Neural cell (in vitro differentiated cells): ENCODE measurements around the gene CASTOR2.

Experiments
- CTCF ChIP-seq: fragments of 450-650 bp; IDR thresholded peaks from 2 replicates; pipeline ENCODE4 v1.5.1; 2014; ENCODE audit warnings: antibody characterized with exemption, mild to moderate bottlenecking, moderate library complexity; ENCODE audit not compliant: poor library complexity, severe bottlenecking
- EP300 ChIP-seq: fragments of 450-650 bp; conservative IDR thresholded peaks from 2 replicates; pipeline ENCODE4 v1.6.1; 2014; ENCODE audit warnings: antibody characterized with exemption, mild to moderate bottlenecking, moderate library complexity; ENCODE audit not compliant: poor library complexity, severe bottlenecking
- EZH2 ChIP-seq: fragments of 200-600, 300-800 bp; shearing (Covaris generic), sonication (generic); IDR thresholded peaks from 2 replicates; pipeline ENCODE4 v1.6.1; 2014; ENCODE audit warnings: antibody characterized with exemption, low read length, borderline replicate concordance, mild to moderate bottlenecking; ENCODE audit not compliant: insufficient read depth, poor library complexity, severe bottlenecking
- MXI1 ChIP-seq: fragments of 450-650 bp; conservative IDR thresholded peaks from 2 replicates; pipeline ENCODE4 v1.6.1; 2014; ENCODE audit warnings: antibody characterized with exemption, mild to moderate bottlenecking; ENCODE audit not compliant: poor library complexity, severe bottlenecking
- POLR2AphosphoS5 ChIP-seq: IDR thresholded peaks from 2 replicates; pipeline ENCODE4 v1.6.1; 2012
- RAD21 ChIP-seq: fragments of 450-650 bp; conservative IDR thresholded peaks from 2 replicates; pipeline ENCODE4 v1.6.1; 2014; ENCODE audit warnings: antibody characterized with exemption, mild to moderate bottlenecking, moderate library complexity
- REST ChIP-seq: IDR thresholded peaks from 2 replicates; pipeline ENCODE4 v1.6.1; 2012; ENCODE audit warnings: borderline replicate concordance
- SMC3 ChIP-seq: fragments of 450-650 bp; conservative IDR thresholded peaks from 2 replicates; pipeline ENCODE4 v1.6.1; 2014; ENCODE audit warnings: antibody characterized with exemption, mild to moderate bottlenecking, moderate library complexity; ENCODE audit not compliant: poor library complexity
- TAF1 ChIP-seq: IDR thresholded peaks from 2 replicates; pipeline ENCODE4 v1.6.1; 2012; ENCODE audit warnings: low read depth

- TF ChIP-seq CTCF (no peak), POLR2AphosphoS5 (no peak), TAF1 (no peak), EP300 (no peak), MXI1 (no peak), EZH2 (no peak), RAD21 (no peak), SMC3 (no peak), REST (no peak)
Observed at GRCh38 chr7:75024922-75025321, 60.4 kb downstream of the CASTOR2 start.
